Cardiac muscle cell (in vitro differentiated cells and primary cell): Measurements from ENCODE around the gene IMMP2L. TPM values are rescaled to one million over a fixed set of nuclear protein-coding genes. Genes with fewer than 3 reads are reported as not detected.

ENCODE experiments used
- DNase-seq, 2 donors: peaks; one replicate each; pipeline versions ENCODE4 v3.0.0 to v3.0.0-alpha.2; 2010 to 2017; ENCODE audit warnings: low read depth in 1 of 2, low spot score in 1 of 2
- H3K27ac ChIP-seq: fragments of 200-600 bp; sonication (generic); 2 replicates; pipeline ENCODE4 v1.5.1; 2016
- H3K27me3 ChIP-seq: fragments of 200-600 bp; sonication (generic); 2 replicates; pipeline ENCODE4 v1.6.0; 2016; ENCODE audit warnings: control low read depth
- H3K36me3 ChIP-seq: fragments of 200-600 bp; sonication (generic); 2 replicates; pipeline ENCODE4 v1.5.1; 2016; ENCODE audit warnings: control low read depth
- H3K4me1 ChIP-seq: fragments of 200-600 bp; sonication (generic); 2 replicates; pipeline ENCODE4 v1.8.1; 2017; ENCODE audit warnings: low read depth, mild to moderate bottlenecking, mixed run types
- H3K4me3 ChIP-seq: fragments of 200-600 bp; sonication (generic); 2 replicates; pipeline ENCODE4 v1.5.1; 2016; ENCODE audit warnings: mild to moderate bottlenecking
- H3K9me3 ChIP-seq: fragments of 200-600 bp; sonication (generic); 2 replicates; pipeline ENCODE4 v1.5.1; 2017; ENCODE audit warnings: low read depth, mild to moderate bottlenecking, control low read depth
- CTCF ChIP-seq: IDR thresholded peaks from 2 replicates; pipeline ENCODE4 v1.5.1; 2012; ENCODE audit warnings: low read depth, mild to moderate bottlenecking, low read length
- polyA plus RNA-seq: library from polyadenylated mRNA; unstranded; fragments of >200 nt; fragmentation: Nextera tagmentation; extraction: Ambion mirVana; gene quantifications from 2 replicates; pipeline ENCODE4 v1.2.1, GENCODE V29; 2016
- total RNA-seq: library from RNA; depleted of rRNA; stranded (reverse); fragments of >200 nt; gene quantifications from 2 replicates; pipeline ENCODE4 v1.2.3, GENCODE V29; 2016

Gene IMMP2L
- total and polyA plus RNA-seq, 2 experiments from 2014 or later: 6.0 to 11.9 TPM

GRCh38 chr7:110808361-110808760, 753.9 kb downstream of the IMMP2L start:
- Histone ChIP-seq H3K27ac (no peak overlapping the region), H3K36me3 (no peaks in the 10 kb centered on the region), H3K4me3 (no peak overlapping the region), H3K9me3 (no peaks in the 10 kb centered on the region), H3K4me1 (no peaks in the 10 kb centered on the region), H3K27me3 (no peaks in the 10 kb centered on the region)
- TF ChIP-seq CTCF: no peak
- no peak for DNase-seq

- no peaks in the 10 kb centered on the region for H3K4me1 ChIP-seq
- no peaks in the 10 kb centered on the region for H3K36me3 ChIP-seq
- TF ChIP-seq CTCF: no peak
- no peak overlapping the region for H3K27ac ChIP-seq
- no peak for DNase-seq
- no peaks in the 10 kb centered on the region for H3K9me3 ChIP-seq
- H3K4me3 ChIP-seq: no peak overlapping the region
- H3K27me3 ChIP-seq: no peaks in the 10 kb centered on the region
Observed at GRCh38 chr7:110804501-110804900, 757.8 kb downstream of the IMMP2L start.

GRCh38 chr7:110803602-110804143, 758.6 kb downstream of the IMMP2L start:
- H3K27me3 ChIP-seq: no peaks in the 10 kb centered on the region
- no peak for DNase-seq
- H3K4me3 ChIP-seq: no peak overlapping the region
- no peaks in the 10 kb centered on the region for H3K4me1 ChIP-seq
- H3K27ac ChIP-seq: no peak overlapping the region
- no peak for TF ChIP-seq CTCF
- H3K9me3 ChIP-seq: no peaks in the 10 kb centered on the region
- no peaks in the 10 kb centered on the region for H3K36me3 ChIP-seq

- H3K4me3 ChIP-seq: no peak overlapping the region
- no peak for TF ChIP-seq CTCF
- H3K27me3 ChIP-seq: no peaks in the 10 kb centered on the region
- H3K27ac ChIP-seq: no peak overlapping the region
- no peaks in the 10 kb centered on the region for H3K36me3 ChIP-seq
- no peaks in the 10 kb centered on the region for H3K9me3 ChIP-seq
- no peaks in the 10 kb centered on the region for H3K4me1 ChIP-seq
- no peak for DNase-seq
Observed at GRCh38 chr7:110801502-110801901, 760.8 kb downstream of the IMMP2L start.

GRCh38 chr7:110800984-110801383, 761.3 kb downstream of the IMMP2L start:
- TF ChIP-seq CTCF: no peak
- DNase-seq: no peak
- Histone ChIP-seq H3K27ac (no peak overlapping the region), H3K27me3 (no peaks in the 10 kb centered on the region), H3K36me3 (no peaks in the 10 kb centered on the region), H3K4me1 (no peaks in the 10 kb centered on the region), H3K4me3 (no peak overlapping the region), H3K9me3 (no peaks in the 10 kb centered on the region)

- H3K27ac ChIP-seq: no peak overlapping the region
- TF ChIP-seq CTCF: no peak
- DNase-seq: no peak
Observed at GRCh38 chr7:110797656-110798055, 764.6 kb downstream of the IMMP2L start.

More at GRCh38 chr7:110797656-110798055, 764.6 kb downstream of the IMMP2L start:
- H3K4me3 ChIP-seq: no peak overlapping the region
- no peaks in the 10 kb centered on the region for H3K36me3 ChIP-seq
- no peaks in the 10 kb centered on the region for H3K27me3 ChIP-seq
- H3K9me3 ChIP-seq: no peaks in the 10 kb centered on the region
- peaks cover 4% of the 10 kb centered on the region for H3K4me1 ChIP-seq
